SK-N-SH treated with all-trans-retinoic acid at 6 μM for 48 hours (cell line): ENCODE results near the gene HMBS.

Experiments
- ATAC-seq: fragments of 200-7000 bp; cut with Tn5 transposase; 3 replicates; pipeline ENCODE4 v1.9.1; 2020; ENCODE audit warnings: mild to moderate bottlenecking, moderate library complexity
- ARNTL ChIP-seq: fragments of 450-650 bp; formaldehyde crosslinking; IDR thresholded peaks from 2 replicates; pipeline ENCODE4 v1.5.0; 2020; ENCODE audit warnings: low read depth, mild to moderate bottlenecking, moderate library complexity, borderline replicate concordance
- BACH2 ChIP-seq: fragments of 250-450 bp; sonication (Bioruptor Pico); IDR thresholded peaks from 2 replicates; pipeline ENCODE4 v1.9.0; 2021; ENCODE audit warnings: mild to moderate bottlenecking, borderline replicate concordance
- CREB5 ChIP-seq: fragments of 250-450 bp; sonication (Bioruptor Pico); IDR thresholded peaks from 2 replicates; pipeline ENCODE4 v1.5.1; 2020; ENCODE audit warnings: low read depth, mild to moderate bottlenecking, moderate library complexity
- CSDC2 ChIP-seq: fragments of 250-450 bp; sonication (Bioruptor Pico); IDR thresholded peaks from 2 replicates; pipeline ENCODE4 v1.5.0; 2020; ENCODE audit warnings: mild to moderate bottlenecking, moderate library complexity
- GLIS3 ChIP-seq: fragments of 250-450 bp; sonication (Bioruptor Pico); IDR thresholded peaks from 2 replicates; pipeline ENCODE4 v1.5.0; 2020; ENCODE audit warnings: mild to moderate bottlenecking, moderate library complexity
- OSR1 ChIP-seq: fragments of 250-450 bp; sonication (Bioruptor Pico); IDR thresholded peaks from 2 replicates; pipeline ENCODE4 v1.8.0; 2022; ENCODE audit warnings: moderate library complexity, mild to moderate bottlenecking, inconsistent platforms
- PPARA ChIP-seq: fragments of 250-450 bp; sonication (Bioruptor Pico); IDR thresholded peaks from 2 replicates; pipeline ENCODE4 v1.5.0; 2020; ENCODE audit warnings: mild to moderate bottlenecking, borderline replicate concordance
- RARB ChIP-seq: fragments of 250-450 bp; sonication (Bioruptor Pico); IDR thresholded peaks from 2 replicates; pipeline ENCODE4 v1.8.0; 2021; ENCODE audit warnings: mild to moderate bottlenecking, moderate library complexity
- SNAI2 ChIP-seq: fragments of 250-450 bp; sonication (Bioruptor Pico); IDR thresholded peaks from 2 replicates; pipeline ENCODE4 v1.5.0; 2020; ENCODE audit warnings: mild to moderate bottlenecking, moderate library complexity
- TCF4 ChIP-seq: fragments of 250-450 bp; sonication (Bioruptor Pico); IDR thresholded peaks from 2 replicates; pipeline ENCODE4 v1.8.0; 2021; ENCODE audit warnings: mild to moderate bottlenecking, moderate library complexity, borderline replicate concordance
- TOX ChIP-seq: fragments of 250-450 bp; sonication (Bioruptor Pico); IDR thresholded peaks from 2 replicates; pipeline ENCODE4 v1.8.0; 2021; ENCODE audit warnings: mild to moderate bottlenecking, moderate library complexity, borderline replicate concordance
- TSHZ2 ChIP-seq: fragments of 250-450 bp; sonication (Bioruptor Pico); IDR thresholded peaks from 2 replicates; pipeline ENCODE4 v1.5.0; 2020; ENCODE audit warnings: mild to moderate bottlenecking, moderate library complexity
- ZC3H10 ChIP-seq: fragments of 250-450 bp; sonication (Bioruptor Pico); IDR thresholded peaks from 2 replicates; pipeline ENCODE4 v1.5.1; 2021; ENCODE audit warnings: mild to moderate bottlenecking, moderate library complexity
- ZFP3 ChIP-seq: fragments of 250-450 bp; sonication (Bioruptor Pico); IDR thresholded peaks from 2 replicates; pipeline ENCODE4 v1.5.0; 2020; ENCODE audit warnings: mild to moderate bottlenecking, moderate library complexity
- ZFP30 ChIP-seq: fragments of 450-650 bp; formaldehyde crosslinking; IDR thresholded peaks from 2 replicates; pipeline ENCODE4 v1.5.0; 2022; ENCODE audit warnings: mild to moderate bottlenecking, moderate library complexity
- ZNF565 ChIP-seq: fragments of 450-650 bp; formaldehyde crosslinking; conservative IDR thresholded peaks from 2 replicates; pipeline ENCODE4 v1.5.0; 2020; ENCODE audit warnings: low read depth, mild to moderate bottlenecking, moderate library complexity
- ZNF70 ChIP-seq: fragments of 450-650 bp; formaldehyde crosslinking; IDR thresholded peaks from 2 replicates; pipeline ENCODE4 v1.5.0; 2020; ENCODE audit warnings: mild to moderate bottlenecking, moderate library complexity
- TF ChIP-seq, protein P1 (sequence below): fragments of 250-450 bp; sonication (Bioruptor Pico); IDR thresholded peaks from 2 replicates; pipeline ENCODE4 v1.8.0; 2021; ENCODE audit warnings: low read depth, mild to moderate bottlenecking, moderate library complexity, borderline replicate concordance
- TF ChIP-seq, protein P2 (sequence below): fragments of 250-450 bp; sonication (Bioruptor Pico); IDR thresholded peaks from 2 replicates; pipeline ENCODE4 v1.5.1; 2021; ENCODE audit warnings: mild to moderate bottlenecking, moderate library complexity

The HMBS gene

GRCh38 chr11:119113716-119114115 is 29.0 kb downstream of the HMBS start:
- TF ChIP-seq PPARA (CRISPR knock-in tag) (no peak), SNAI2 (CRISPR knock-in tag) (no peak), ZNF70 (no peak), ARNTL (no peak), TCF4 (CRISPR knock-in tag) (no peak), ZC3H10 (CRISPR knock-in tag) (no peak), RARB (CRISPR knock-in tag) (no peak), TSHZ2 (CRISPR knock-in tag) (no peak), OSR1 (CRISPR knock-in tag) (no peak)
- TF ChIP-seq, protein P1, sequence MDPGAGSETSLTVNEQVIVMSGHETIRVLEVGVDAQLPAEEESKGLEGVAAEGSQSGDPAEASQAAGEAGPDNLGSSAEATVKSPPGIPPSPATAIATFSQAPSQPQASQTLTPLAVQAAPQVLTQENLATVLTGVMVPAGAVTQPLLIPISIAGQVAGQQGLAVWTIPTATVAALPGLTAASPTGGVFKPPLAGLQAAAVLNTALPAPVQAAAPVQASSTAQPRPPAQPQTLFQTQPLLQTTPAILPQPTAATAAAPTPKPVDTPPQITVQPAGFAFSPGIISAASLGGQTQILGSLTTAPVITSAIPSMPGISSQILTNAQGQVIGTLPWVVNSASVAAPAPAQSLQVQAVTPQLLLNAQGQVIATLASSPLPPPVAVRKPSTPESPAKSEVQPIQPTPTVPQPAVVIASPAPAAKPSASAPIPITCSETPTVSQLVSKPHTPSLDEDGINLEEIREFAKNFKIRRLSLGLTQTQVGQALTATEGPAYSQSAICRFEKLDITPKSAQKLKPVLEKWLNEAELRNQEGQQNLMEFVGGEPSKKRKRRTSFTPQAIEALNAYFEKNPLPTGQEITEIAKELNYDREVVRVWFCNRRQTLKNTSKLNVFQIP (CRISPR knock-in tag): no peak
- no peak for ATAC-seq

- no peak for ATAC-seq
- TF ChIP-seq GLIS3 (CRISPR knock-in tag) (no peak), PPARA (CRISPR knock-in tag) (no peak), CREB5 (CRISPR knock-in tag) (no peak), BACH2 (CRISPR knock-in tag) (no peak), CSDC2 (CRISPR knock-in tag) (no peak), ZFP30 (CRISPR knock-in tag) (no peak), TSHZ2 (CRISPR knock-in tag) (no peak), ARNTL (no peak), SNAI2 (CRISPR knock-in tag) (no peak), TOX (CRISPR knock-in tag) (no peak), ZFP3 (CRISPR knock-in tag) (no peak), TCF4 (CRISPR knock-in tag) (no peak), ZNF565 (CRISPR knock-in tag) (no peak), RARB (CRISPR knock-in tag) (no peak), ZC3H10 (CRISPR knock-in tag) (no peak)
- TF ChIP-seq, protein P2, sequence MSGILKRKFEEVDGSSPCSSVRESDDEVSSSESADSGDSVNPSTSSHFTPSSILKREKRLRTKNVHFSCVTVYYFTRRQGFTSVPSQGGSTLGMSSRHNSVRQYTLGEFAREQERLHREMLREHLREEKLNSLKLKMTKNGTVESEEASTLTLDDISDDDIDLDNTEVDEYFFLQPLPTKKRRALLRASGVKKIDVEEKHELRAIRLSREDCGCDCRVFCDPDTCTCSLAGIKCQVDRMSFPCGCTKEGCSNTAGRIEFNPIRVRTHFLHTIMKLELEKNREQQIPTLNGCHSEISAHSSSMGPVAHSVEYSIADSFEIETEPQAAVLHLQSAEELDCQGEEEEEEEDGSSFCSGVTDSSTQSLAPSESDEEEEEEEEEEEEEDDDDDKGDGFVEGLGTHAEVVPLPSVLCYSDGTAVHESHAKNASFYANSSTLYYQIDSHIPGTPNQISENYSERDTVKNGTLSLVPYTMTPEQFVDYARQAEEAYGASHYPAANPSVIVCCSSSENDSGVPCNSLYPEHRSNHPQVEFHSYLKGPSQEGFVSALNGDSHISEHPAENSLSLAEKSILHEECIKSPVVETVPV: no peak
- TF ChIP-seq, protein P1 (CRISPR knock-in tag): no peak
Measured at GRCh38 chr11:119114351-119114750, 29.7 kb downstream of the HMBS start.
